HuH-7 (cell line): ENCODE results near the gene RUVBL1.
A peak's percentile ranks its signal among the peaks of the same experiment; 100 is the strongest.

Source experiments
- DNase-seq: peaks from one replicate; pipeline ENCODE4 v3.0.0; 2011; ENCODE audit warnings: low spot score

RUVBL1 gene

GRCh38 chr3:128066676-128067075, 56.9 kb downstream of the RUVBL1 start:
- no peak for DNase-seq

DNA sequence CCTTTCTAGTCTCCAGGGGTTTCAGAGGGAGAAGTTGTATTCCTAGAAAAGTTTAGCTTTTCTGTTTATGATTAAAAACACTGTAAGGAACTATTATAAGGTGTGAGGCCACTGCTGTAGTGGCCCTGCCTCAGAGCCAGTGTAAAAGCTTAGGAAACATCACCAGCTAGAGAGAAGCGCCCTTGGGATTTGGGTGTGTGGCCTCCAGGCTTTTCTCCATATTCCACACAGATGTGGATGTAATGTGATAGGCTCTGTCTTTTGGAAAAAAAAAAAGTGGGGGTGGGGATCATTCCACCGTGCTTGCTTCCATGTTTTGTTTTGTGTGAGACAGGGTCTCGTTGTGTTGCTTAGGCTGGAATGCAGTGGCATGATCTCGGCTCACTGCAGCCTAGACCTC, 57.5 kb downstream of the RUVBL1 start:
- no peak for DNase-seq

GRCh38 chr3:128064962-128065361, 58.6 kb downstream of the RUVBL1 start:
- DNase-seq: no peak

DNA sequence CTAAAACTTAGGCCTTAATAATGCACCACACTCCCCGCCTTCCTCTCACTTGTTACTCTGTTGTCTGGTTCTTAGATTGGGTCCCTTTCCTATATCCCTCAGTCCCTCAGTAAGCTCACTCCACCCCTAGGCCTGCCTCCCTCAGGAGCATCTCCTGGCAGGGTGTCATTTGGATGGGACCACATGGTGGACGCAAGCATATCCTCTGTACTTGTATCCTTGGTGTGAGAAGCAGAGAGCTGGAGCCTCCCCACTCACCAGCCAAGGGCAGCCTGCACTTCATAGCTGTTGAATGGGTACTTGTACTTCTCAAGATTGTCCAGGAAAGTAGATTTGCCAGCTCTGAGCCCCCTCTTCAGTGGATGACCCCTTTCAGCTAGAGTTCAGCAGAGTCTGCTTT, 59.7 kb downstream of the RUVBL1 start:
- DNase-seq: no peak

- DNase-seq: no peak
Observed at GRCh38 chr3:128062033-128062745, 61.4 kb downstream of the RUVBL1 start.

DNA sequence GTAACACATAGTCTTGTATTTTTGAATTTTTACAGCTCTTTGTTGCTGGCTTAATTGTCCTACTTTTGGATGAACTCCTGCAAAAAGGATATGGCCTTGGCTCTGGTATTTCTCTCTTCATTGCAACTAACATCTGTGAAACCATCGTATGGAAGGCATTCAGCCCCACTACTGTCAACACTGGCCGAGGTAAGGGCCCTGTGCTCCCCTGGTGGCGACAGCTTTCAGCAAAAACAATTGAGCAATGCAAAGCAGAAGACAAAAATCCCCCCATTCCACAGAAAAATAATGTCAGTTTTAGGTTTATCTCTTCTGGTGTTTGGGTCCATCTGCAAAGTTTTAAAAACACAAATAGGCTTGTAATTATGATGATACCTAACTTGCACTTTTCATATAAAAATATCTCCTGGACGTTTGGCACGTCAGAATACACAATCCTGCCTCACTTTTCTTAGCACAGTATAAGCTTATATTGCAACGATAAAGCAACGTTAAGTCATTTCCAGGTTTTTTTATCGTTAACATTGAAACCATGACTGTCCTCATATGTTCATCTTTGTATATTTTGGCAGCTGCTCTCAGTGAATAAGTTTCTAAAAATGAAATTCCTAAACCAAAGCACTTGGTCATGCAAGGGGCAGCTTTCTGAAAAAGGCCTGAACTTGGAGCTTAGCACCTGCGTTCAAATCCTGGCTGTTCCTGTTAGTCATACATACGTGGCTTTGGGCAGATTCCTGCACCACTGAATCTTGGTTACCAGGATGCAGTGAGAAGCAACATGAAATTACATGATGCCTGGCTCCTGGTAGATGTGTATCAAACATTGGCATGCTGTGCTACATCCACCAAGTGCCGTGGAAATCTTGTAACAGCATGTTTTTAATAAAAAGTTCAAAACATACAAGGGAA, 62.9 kb downstream of the RUVBL1 start:
- DNase-seq: no peak

DNA sequence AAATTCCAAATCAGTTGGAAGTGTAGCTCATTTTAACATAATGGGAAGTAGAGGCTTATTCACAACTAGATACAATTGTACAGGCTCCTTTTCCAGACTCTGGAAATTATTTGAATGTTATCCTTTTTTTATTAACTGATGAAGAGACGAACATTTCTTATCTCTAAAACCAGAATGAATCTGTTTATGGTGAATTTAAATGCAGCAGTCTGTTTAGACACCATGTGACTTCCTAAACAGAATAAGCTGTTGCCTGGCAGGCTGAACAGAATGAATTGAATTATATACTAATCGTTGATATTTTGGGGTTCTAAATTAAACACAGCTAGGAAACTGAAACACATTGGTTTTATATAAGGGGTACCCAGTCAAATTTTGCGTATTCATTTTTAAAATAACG, 67.4 kb downstream of the RUVBL1 start:
- no peak for DNase-seq

GRCh38 chr3:128054367-128054766, 69.2 kb downstream of the RUVBL1 start:
- DNase-seq: no peak

DNA sequence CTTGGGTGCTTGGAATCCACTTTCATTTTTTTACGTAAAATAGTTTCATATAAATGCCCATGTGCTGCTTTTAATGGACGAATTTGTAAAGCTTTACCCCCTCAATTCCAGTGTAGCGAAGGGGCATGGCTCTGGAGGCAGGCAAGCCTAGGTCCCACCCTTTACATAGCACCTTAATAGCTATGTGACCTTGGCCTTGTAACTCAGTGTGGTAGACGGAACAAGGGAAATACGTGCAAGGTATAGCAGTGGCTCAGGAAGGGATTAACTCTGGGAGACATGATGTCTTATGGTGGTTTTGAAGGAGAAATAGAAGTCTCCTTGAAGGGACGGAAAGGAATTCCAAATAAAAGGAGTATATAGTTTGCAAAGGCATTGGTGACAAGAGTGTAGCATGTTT, 70.0 kb downstream of the RUVBL1 start:
- DNase-seq: no peak

DNA sequence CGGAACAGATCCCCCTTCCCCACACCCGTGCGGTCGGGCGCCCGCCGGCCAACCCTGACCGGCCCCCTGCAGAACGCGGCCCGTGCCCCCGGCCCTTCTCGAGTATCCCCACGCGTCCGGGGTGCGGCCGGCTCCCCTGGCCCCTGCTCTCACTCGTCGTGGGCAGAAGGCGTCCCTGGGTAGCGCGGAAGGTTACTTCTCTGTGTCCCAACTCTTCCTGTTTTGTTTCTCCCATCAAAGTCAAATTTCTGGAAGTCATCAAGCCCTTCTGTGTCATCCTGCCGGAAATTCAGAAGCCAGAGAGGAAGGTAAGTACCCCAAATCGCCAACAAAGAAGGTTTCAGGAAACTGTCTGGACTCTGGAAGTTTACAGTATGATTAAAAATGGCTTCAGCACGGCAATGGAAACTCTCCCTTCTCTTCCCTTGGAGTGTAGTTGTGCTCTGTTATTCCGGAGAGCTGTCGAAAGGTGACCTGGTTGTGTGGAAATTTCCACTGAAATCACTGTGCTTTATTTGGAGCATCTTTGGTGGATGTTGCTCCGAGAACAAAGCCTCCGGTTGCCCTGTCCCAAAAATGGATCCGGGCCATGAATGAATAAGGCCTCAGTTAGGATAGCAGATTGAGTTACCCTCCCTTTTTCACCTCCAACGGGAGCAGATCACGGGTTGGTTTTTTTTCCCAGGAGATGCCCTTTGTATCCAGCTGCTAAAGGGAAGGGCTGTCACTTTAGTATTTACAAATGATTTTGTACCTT, 70.8 kb downstream of the RUVBL1 start:
- no peak for DNase-seq

- peak; percentile 96 for DNase-seq
Observed at GRCh38 chr3:128051837-128052594, 71.6 kb downstream of the RUVBL1 start, which contains the start of gene SEC61A1. Gene SEC61A1 (plus strand): TSS chr3:128052437. CDS start chr3:128052553, 116 bp downstream.

- DNase-seq: no peak
Observed at GRCh38 chr3:128051459-128051836, 72.2 kb downstream of the RUVBL1 start.

- DNase-seq: no peak
Observed at GRCh38 chr3:128050597-128050996, 73.0 kb downstream of the RUVBL1 start.

DNA sequence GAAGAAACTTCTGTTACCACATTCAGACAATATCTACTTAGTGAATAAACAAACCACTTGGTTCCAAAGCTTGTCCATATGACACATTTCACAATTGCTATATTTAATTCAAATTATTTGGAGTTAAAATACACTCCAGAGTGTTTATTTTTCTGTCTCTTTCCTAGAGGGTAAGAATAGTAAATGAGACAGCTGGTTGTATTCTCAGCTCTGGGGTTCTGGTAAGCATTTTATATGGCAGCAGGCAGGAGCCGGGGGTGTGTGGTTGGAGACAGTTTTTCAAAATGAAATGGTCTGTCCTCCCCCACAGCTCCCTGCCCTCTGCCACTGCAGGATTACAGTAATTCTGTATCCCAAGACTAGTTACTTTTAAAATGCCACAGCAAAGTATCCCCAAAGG, 82.3 kb downstream of the RUVBL1 start:
- no peak for DNase-seq

GRCh38 chr3:128040660-128041059, 83.0 kb downstream of the RUVBL1 start:
- no peak for DNase-seq

GRCh38 chr3:128040041-128040440, 83.6 kb downstream of the RUVBL1 start:
- no peak for DNase-seq

GRCh38 chr3:128036119-128036518, 87.5 kb downstream of the RUVBL1 start:
- peak; percentile 42 for DNase-seq

GRCh38 chr3:128033102-128033501, 90.5 kb downstream of the RUVBL1 start:
- no peak for DNase-seq
